Measurements from ENCODE around the gene SRP54. TPM values are rescaled to one million over a fixed set of nuclear protein-coding genes. Genes with fewer than 3 reads are reported as not detected.
A peak's percentile ranks its signal among the peaks of the same experiment; 100 is the strongest.
"Not testable (repeated sequence)": the region's sequence is repeated elsewhere in the genome, so short reads cannot be mapped to it uniquely, and the experiment has no call there.

The SRP54 gene
- polyA plus RNA-seq (ENCODE audit: insufficient read depth in 1 of 5, insufficient read length in 5 of 5, low replicate concordance in 1 of 5) = 10 to 100 TPM; 58.4 to 79.8 (median 73.0) TPM
- long read RNA-seq, donor 1, transcript SRP54-201 (16 exons, 2,279 nt) = major isoform, 13 of 49 reads
- long read RNA-seq, donor 1, partial matches to known transcripts = 31 of 49 reads
- long read RNA-seq, donor 1, other reads (novel, unspliced or antisense) = 0 of 49 reads
- long read RNA-seq, donor 2, transcript SRP54-201 (16 exons, 2,279 nt) = major isoform, 6 of 9 reads
- long read RNA-seq, donor 2, partial matches to known transcripts = 0 of 9 reads
- long read RNA-seq, donor 2, other reads (novel, unspliced or antisense) = 0 of 9 reads
- long read RNA-seq, donor 3, transcript SRP54-201 (16 exons, 2,279 nt) = major isoform, 10 of 14 reads
- long read RNA-seq, donor 3, partial matches to known transcripts = 0 of 14 reads
- long read RNA-seq, donor 3, other reads (novel, unspliced or antisense) = 0 of 14 reads
- long read RNA-seq, donor 4, transcript SRP54-201 (16 exons, 2,279 nt) = major isoform, 6 of 22 reads
- long read RNA-seq, donor 4, partial matches to known transcripts = 10 of 22 reads
- long read RNA-seq, donor 4, other reads (novel, unspliced or antisense) = 0 of 22 reads
- long read RNA-seq, donor 5, transcript SRP54-201 (16 exons, 2,279 nt) = major isoform, 24 of 56 reads
- long read RNA-seq, donor 5, partial matches to known transcripts = 30 of 56 reads
- long read RNA-seq, donor 5, other reads (novel, unspliced or antisense) = 0 of 56 reads
- long read RNA-seq, donor 6, transcript SRP54-201 (16 exons, 2,279 nt) = major isoform, 18 of 18 reads
- long read RNA-seq, donor 6, partial matches to known transcripts = 0 of 18 reads
- long read RNA-seq, donor 6, other reads (novel, unspliced or antisense) = 0 of 18 reads
- long read RNA-seq, donor 7, transcript SRP54-201 (16 exons, 2,279 nt) = major isoform, 15 of 17 reads
- long read RNA-seq, donor 7, partial matches to known transcripts = 0 of 17 reads
- long read RNA-seq, donor 7, other reads (novel, unspliced or antisense) = 0 of 17 reads
- long read RNA-seq, donor 8, transcript SRP54-201 (16 exons, 2,279 nt) = major isoform, 10 of 13 reads
- long read RNA-seq, donor 8, partial matches to known transcripts = 0 of 13 reads
- long read RNA-seq, donor 8, other reads (novel, unspliced or antisense) = 0 of 13 reads

DNA sequence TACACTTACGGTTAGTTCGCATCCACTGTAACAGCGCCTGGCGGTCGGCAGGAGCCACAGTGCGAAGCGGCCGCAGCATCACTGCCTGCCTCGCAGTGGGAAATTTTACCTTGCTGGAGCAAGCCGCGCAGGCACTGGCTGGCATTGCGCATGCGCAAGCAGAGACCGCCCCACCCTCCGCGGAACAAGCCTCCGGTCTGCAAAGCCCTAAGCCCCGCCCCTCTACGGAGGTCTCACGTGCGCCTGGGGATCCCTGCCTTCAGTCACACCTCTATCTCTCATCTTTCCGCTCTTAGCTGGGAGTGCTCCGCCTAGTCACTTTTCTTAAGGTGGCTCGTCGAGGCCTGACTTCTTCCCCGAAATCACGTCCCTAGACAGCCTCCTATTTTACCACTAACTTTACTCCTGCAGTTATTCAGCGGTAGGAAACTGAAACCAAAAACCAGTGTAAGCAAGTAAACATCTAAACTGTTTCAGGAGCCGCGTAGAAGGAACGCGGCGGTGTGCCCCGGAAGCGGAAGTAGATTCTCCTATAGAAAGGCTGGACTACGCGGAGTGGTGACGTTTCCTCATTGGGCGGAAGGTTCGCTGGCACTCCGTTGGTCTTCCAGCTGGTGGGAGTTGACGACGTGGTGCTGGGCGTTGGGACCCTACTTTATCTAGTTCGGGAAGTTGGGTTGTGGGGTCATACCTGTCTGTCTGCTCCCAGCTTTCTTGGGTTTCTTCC lies at the start of gene SRP54:
Gene SRP54 (plus strand): TSS at position 572 of the 727 bp plus-strand sequence. CDS start 13,718 bp downstream, outside the sequence.
- peak; percentile 97 for DNase-seq

DNA sequence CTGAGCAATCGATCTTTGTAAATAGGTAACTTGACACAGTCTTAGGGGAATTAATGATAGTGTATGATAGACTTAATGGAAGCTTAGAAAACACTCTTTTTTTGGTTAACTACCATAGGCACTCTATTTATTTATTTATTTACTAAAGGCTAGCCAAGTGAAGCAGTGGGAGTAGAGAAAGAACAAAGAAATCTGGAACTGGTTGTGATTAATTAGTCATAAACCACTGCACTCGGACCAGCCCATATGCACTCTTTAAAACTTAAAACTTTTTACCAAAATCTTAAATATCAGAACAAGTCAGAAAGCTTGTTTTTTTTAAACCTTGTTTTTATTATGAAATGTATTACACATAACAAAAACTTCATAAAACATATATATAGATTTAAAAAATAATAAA lies 49.5 kb upstream of the SRP54 start:
- no peak for DNase-seq

DNA sequence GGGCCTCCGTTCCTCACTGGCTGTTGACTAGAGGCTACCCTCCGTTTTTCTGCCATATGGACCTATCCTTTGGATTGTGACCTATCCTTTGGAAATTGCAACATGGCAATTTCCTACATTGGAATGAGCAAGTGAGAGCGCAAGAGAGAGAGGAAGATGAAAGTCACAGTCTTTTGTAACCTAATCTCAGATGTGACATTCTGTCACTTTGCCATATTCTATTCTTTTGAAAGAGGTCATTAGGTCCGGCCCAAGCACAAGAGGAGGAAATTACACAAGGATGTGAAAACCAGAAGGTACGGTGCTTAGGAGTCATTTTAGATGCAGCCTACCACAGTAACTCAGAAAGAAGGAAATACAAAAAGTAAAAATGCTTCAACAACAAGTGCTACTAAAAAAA lies 47.3 kb upstream of the SRP54 start:
- no peak for DNase-seq

DNA sequence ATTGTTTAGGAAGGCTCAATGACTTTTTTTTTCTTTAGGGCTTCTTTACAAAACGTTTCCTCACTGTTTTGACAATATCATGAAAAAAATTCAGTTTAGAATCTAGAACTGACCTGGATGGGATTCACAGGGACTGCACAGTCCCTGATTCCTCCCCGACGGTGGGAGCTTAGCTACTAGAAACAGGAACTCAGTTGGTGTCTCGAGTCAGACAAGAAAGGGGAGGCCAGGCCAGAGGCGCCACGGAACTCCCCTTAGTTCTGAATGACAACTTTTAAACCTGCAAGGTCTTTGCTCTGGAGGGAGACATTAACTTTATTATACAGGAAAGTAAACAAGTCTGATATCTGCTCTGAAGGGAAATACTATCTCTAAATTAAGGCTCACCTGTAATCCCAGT lies 45.4 kb upstream of the SRP54 start:
- DNase-seq = no peak

DNA sequence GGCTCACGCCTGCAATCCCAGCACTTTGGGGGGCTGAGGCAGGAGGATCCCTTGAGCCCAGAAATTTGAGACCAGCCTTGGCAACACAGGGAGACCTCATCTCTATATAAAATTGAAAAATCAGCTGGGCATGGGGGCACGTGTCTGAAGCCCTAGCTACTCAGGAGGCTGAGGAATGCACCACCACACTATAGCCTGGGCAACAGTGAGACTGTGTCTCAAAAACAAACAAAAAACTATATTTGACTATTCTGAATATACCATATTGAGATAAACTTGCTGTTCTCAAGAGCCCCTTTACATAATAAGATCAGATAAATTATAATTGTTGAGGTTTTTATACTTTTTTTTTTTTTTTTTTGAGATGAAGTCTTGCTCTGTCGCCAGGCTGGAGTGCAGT lies 44.9 kb upstream of the SRP54 start:
- no peak for DNase-seq

DNA sequence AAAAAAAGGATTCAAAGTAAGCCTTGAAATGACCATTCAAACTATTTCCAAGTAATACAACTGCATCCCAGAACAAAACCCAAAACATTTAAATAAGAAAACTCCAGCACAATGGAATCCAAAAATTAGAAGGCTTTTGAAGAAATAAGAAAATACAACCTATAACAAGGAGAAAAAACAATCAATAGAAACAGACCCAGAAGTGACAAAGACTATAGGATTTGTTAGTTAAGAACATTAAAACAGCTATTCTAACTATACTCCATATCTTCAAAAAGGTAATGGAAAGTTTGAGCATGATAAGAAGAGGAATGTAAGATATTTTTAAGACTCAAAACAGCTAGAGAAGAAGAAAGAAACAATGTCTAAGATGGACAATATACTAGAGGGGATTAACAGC lies 39.3 kb upstream of the SRP54 start:
- no peak for DNase-seq

DNA sequence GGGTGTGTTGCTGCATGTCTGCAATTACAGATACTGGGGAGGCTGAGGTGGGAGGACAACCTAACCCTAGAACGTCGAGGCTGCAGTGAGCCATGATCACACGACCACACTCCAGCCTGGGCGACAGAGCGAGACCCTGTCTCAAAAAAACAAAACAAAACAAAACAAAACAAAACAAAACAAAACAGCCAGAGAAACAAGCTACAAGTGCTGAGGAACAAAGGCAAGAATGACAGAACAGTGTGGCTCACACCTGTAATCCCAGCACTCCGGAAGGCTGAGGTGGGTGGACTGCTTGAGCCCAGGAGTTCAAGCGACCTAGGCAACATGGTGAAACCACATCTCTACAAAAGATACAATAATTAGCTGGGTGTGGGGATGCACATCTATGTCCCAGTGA lies 38.0 kb upstream of the SRP54 start:
- no peak for DNase-seq

DNA sequence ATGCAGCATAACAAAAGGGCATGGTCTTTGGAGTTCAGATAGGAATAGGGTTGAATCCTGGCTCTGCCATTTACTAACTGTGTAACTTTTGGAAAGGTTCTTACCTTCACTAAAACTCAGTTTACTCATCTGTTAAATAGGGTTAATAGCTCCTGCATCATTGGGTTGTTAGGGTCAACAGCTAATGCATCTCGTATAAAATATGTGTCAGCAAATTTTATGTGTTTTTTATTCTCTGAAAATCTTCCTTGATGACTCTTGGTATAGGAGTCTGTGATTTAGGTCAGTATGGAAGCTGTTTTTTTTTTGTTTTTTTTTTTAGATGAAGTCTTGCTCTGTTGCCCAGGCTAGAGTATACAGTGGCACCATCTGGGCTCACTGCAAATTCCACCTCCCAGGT lies 36.1 kb upstream of the SRP54 start:
- no peak for DNase-seq

DNA sequence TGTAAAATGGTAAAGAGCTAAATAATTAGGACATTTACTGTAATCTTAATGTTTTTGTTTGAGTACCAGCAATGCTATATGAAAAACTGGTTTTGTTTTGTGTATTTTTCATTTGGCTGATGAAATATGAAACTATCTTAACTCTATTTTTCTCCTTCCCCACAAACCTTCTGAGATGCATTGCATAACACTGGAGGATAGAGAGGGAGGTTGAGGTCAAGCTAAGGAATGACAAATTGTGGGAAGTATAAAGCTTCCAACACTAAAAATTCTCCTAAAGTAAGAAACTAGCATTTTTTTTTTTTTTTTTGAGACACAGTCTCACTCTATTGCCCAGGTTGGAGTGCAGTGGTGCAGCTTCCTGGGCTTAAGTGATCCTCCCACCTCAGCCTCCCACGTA lies 31.5 kb upstream of the SRP54 start:
- DNase-seq = no peak

DNA sequence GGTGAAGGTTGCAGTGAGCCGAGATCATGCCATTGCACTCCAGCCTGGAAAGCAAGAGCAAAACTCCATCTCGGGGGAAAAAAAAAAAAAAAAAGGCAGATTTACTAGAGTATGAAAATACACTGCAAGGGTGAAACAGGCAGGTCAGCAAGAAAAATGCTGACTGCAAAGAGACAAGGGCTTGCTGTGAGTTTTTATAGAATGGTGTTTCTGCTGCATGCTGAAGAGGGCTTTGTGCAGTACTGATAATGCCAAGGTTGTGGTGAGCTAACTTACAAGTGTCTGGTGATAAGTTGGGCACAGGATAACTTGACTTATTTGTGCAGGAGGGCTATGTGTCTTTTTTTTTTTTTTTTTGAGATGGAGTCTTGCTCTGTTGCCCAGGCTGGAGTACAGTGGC lies 25.9 kb upstream of the SRP54 start:
- no peak for DNase-seq

DNA sequence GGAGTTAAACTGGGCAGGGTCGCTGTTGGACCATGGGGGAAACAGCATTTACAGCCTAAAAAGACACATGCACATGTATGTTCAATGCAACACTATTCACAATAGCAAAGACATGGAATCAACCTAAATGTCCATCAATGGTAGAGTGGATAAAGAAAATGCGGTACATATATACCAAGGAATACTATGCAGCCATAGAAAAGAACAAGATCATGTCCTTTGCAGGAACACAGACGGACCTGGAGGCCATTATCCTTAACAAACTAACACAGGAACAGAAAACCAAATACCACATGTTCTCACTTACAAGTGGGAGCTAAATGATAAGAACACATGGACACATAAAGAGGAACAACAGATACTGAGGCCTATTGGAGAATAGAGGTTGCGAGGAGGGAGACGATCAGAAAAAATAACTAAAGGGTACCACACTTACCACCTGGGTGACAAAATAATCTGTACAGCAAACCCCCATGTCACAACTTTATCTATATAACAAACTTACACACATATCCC lies 25.0 kb upstream of the SRP54 start:
- no peak for DNase-seq

DNA sequence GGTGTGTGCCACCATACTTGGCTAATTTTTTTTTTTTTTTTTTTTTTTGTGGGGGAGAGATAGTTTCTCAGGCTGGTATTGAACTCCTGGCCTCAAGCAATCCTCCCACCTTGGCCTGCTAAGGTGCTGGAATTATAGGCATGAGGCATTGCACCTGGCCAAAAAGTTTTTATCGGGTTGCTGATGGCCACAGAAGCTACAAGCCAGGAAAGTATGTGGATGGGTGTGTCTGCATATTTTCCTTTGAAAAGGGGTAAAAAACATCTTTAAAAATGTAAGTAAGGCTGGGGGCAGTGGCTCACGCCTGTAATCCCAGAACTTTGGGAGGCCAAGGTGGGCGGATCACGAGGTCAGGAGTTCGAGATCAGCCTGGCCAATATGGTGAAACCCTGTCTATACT lies 20.7 kb upstream of the SRP54 start:
- not testable (repeated sequence) for DNase-seq

DNA sequence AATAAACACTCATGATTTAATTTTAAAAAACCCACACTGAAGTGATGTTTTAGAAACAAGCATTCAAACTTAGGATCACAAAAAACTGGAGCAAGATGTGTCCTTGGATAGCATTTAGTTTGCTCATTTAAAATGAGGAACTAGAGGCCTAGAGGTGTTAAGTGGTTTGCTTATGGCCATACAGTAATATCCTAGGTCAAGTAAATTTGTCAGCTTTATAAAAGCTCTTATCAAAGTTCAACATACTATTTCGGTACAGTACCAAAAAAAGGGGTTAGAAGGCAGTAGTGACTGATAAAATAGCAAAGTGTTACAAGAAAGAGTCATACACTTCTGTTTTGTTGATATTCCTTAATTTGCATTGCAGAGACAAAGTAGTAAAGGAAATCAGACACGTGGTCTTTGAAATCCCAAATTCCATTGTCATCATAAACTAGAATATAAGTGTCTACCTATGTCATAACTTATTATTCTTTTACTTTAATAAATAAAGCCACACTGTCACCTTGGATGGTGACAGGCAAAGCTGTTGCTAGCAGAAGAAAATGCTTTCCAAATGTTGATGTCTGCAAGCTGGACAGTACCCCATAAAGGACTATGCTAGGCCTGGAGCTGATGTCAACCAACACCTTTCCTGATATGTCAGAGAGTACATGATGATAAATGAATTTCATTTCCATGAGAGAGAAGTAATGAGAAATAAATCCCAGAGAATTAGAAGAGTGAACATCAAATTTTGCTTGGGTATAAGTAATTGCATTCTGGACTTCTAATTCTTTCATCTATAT lies 17.6 kb upstream of the SRP54 start:
- DNase-seq = no peak

DNA sequence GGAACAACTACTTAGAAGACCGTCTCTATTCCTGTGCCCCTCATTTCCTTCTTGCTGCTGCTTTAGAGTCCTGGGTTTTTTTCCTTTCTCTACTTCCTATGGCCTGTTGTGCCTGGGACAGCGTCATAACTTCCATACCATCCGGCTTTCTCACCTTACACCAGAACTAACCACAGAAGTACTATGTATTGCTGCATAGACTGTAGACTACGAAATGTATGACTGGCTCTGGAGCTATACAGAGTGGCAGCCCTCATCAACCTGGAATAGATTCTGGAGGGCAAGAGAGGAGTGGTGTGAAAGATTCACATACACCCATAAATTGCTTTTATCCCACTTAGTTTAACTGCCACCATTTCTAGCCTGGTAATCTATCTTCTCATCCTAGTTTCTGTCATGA lies 16.9 kb upstream of the SRP54 start:
- DNase-seq = no peak

DNA sequence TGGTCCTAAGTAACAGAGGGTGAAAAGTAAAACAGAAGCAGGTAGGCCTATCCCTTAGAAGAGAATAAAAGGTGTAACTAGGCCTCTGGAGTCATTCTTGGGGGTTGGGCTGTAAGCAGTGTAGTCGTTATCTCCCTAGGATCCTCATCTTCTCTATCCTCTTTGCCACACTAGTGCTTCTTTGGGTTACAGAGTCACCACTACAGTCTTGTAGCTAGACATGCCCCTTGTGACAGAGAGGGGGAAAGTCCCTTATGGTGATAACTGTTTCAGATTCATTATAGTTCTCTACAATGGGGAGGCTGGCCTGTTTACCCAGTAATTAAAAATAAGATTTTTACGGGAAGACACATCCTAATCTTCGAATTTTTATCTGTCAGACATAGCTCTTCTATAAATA lies 16.4 kb upstream of the SRP54 start:
- no peak for DNase-seq

DNA sequence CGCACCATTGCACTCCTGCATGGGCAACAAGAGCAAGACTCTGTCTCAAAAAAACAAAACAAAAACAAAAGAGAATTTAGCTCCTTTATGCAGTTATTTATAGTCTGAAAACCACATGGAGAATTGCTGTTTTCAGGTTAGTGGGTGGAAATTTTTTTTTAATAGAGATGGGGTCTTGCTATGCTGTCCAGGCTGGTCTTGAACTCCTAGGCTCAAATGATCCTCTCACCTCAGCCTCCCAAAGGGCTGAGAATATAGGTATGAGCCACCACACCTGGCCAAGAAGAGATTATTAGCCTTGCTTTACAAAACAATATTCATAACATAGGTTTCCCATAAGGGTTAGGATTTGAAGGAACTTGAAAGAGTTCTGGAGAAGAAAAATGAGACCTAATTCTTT lies 12.1 kb upstream of the SRP54 start:
- no peak for DNase-seq

DNA sequence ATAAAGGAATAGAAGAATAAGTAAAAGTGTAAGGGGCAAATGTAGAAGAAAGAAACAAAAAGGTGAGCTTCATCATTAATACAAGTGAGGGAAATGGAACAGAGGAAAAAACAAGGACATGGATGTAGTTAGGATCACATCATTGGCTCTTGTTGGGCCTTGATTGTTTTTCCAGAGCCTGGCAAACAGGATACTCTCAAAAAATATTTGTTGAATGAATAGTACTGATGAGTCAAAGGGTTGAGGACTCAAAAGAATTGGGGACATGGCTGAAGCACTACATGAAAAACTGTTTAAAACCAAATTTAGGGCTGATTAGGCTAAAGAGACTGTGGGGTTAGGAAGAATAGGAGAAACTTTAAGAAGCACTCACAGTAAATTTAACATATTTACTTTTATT lies 11.4 kb upstream of the SRP54 start:
- no peak for DNase-seq

DNA sequence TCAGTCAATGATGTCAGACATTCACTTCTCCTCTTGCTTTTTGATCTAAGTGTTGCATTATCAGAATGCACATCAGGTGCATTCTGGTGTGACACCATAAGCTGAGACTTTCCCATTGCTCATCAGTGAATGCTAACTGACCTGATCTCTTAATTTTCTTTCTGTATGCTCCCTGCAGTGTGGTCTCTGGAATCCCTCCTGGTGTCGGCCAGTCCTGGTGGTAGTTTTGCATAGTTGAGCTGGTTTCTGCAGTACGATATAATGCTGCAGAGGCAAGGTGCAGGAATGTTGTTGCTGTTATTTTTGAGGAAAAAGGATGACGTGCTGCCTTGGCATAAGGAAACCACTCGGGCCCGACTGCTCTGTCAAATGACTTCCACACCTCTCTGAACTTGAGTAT lies 11.0 kb upstream of the SRP54 start:
- DNase-seq = no peak

DNA sequence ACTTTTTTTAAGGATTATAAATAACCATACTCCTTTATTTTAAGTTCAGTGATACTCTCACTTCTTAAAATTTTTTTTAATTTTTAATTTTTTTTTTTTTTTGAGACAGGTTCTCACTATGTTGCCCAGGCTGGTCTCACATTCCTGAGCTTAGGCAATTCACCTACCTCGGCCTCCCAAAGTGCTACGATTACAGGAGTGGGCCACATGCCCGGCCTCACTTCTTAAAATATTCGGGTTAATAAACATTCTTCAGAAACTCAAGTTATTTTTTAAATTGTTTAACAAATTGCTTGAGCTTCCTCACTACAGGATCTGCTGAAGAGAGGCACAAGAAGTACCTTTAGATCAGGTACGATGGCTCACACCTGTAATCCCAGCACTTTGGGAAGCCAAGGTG lies 4.3 kb upstream of the SRP54 start:
- DNase-seq = no peak

DNA sequence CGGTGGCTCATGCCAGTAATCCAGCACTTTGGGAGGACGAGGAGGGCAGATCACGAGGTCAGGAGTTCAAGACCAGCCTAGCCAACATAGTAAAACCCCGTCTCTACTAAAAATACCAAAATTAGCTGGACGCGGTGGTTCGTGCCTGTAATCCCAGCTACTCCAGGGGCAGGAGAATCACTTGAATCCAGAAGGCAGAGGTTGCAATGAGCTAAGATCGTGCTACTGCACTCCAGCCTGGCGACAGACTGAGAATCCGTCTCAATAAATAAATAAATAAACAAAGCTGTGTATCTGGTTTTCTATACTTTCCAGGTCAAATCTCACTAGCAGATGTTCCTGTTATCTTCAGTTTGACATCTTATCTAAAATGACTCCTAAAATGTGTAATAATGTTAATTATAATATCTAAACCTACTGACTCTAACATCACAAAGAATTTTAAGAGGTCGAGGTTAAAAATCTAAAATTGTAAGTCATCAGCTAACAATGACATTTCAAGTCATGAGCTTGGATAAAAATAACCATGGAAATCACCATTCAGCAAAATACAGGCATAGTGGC lies 2.4 kb upstream of the SRP54 start:
- no peak for DNase-seq

Measured in right lung (tissue), 10 donors.